CD14-positive monocyte (primary cell): Measurements from ENCODE around the gene CHL1. TPM values are rescaled to one million over a fixed set of nuclear protein-coding genes. Genes with fewer than 3 reads are reported as not detected.

Source experiments
- DNase-seq, 3 donors: peaks; one replicate each; pipeline ENCODE4 v3.0.0-alpha.2; 2011 to 2022
- H2AFZ ChIP-seq: 2 replicates; pipeline ENCODE4 v1.6.0; 2012; ENCODE audit warnings: mild to moderate bottlenecking, low read depth, low read length, inconsistent platforms; ENCODE audit not compliant: insufficient read depth, poor library complexity, severe bottlenecking
- H3K27ac ChIP-seq, 2 donors: 1 replicate in 1 of 2; 2 replicates in 1 of 2; pipeline ENCODE4 v1.5.1; 2012 to 2013; ENCODE audit warnings: low read length in 2 of 2, control low read depth in 1 of 2, inconsistent platforms in 1 of 2, low read depth in 1 of 2, mild to moderate bottlenecking in 1 of 2
- H3K27me3 ChIP-seq, 2 donors: one replicate each; pipeline versions ENCODE4 v1.6.0 to v1.6.1; 2011 to 2013; ENCODE audit warnings: low read length in 2 of 2; ENCODE audit not compliant: control insufficient read depth in 2 of 2, insufficient read depth in 2 of 2
- H3K36me3 ChIP-seq, 2 donors: replicated peaks in 1 of 2; 1 replicate in 1 of 2; 2 replicates in 1 of 2; pipeline versions ENCODE4 v1.5.1 to v1.6.1; 2012 to 2013; ENCODE audit warnings: low read length in 2 of 2, control low read depth in 1 of 2, inconsistent platforms in 1 of 2, mild to moderate bottlenecking in 1 of 2; ENCODE audit not compliant: insufficient read depth in 2 of 2, control insufficient read depth in 1 of 2
- H3K4me1 ChIP-seq, 2 donors: 1 replicate in 1 of 2; 2 replicates in 1 of 2; pipeline versions ENCODE4 v1.5.1 to v1.6.1; 2012 to 2013; ENCODE audit warnings: low read length in 2 of 2, control low read depth in 1 of 2, inconsistent platforms in 1 of 2, mild to moderate bottlenecking in 1 of 2, moderate library complexity in 1 of 2; ENCODE audit not compliant: insufficient read depth in 2 of 2, control insufficient read depth in 1 of 2
- H3K4me2 ChIP-seq: replicated peaks from 2 replicates; pipeline ENCODE3; 2012; ENCODE audit warnings: low read length, moderate library complexity, mild to moderate bottlenecking; ENCODE audit not compliant: poor library complexity, severe bottlenecking; ENCODE audit errors: extremely low read depth
- H3K4me3 ChIP-seq, 3 experiments: fragments of 200-600 bp in 1 of 3; sonication (generic) in 1 of 3; replicated peaks in 1 of 3; 1 replicate in 2 of 3; 2 replicates in 1 of 3; pipeline ENCODE4 v1.5.1; 2011 to 2013; ENCODE audit warnings: low read length in 3 of 3, mild to moderate bottlenecking in 3 of 3, control low read depth in 2 of 3, low read depth in 2 of 3, inconsistent platforms in 1 of 3, moderate library complexity in 1 of 3
- H3K79me2 ChIP-seq: 2 replicates; pipeline ENCODE4 v1.6.0; 2012; ENCODE audit warnings: mild to moderate bottlenecking, control low read depth, inconsistent platforms, low read length, moderate library complexity; ENCODE audit not compliant: insufficient read depth
- H3K9ac ChIP-seq: 2 replicates; pipeline ENCODE4 v1.6.0; 2017; ENCODE audit warnings: low read length, mild to moderate bottlenecking; ENCODE audit not compliant: insufficient read depth, poor library complexity, severe bottlenecking
- H3K9me3 ChIP-seq, 2 donors: replicated peaks in 1 of 2; 1 replicate in 1 of 2; 2 replicates in 1 of 2; pipeline versions ENCODE4 v1.5.1 to v1.6.1; 2012 to 2013; ENCODE audit warnings: low read length in 2 of 2, control low read depth in 1 of 2; ENCODE audit not compliant: control insufficient read depth in 1 of 2, insufficient read depth in 1 of 2
- H4K20me1 ChIP-seq: 2 replicates; pipeline ENCODE4 v1.6.0; 2012; ENCODE audit warnings: mild to moderate bottlenecking, low read length, control low read depth, moderate library complexity; ENCODE audit not compliant: insufficient read depth
- H3K27ac Mint-ChIP-seq, 7 donors: one replicate each; pipeline ENCODE4 v1.8.0; 2020; ENCODE audit warnings: mild to moderate bottlenecking in 7 of 7, mixed read lengths in 7 of 7, moderate library complexity in 6 of 7, inconsistent platforms in 2 of 7
- H3K27me3 Mint-ChIP-seq, 3 donors: one replicate each; pipeline ENCODE4 v1.8.0; 2021 to 2022; ENCODE audit warnings: low read depth in 3 of 3, mild to moderate bottlenecking in 3 of 3, mixed read lengths in 3 of 3, moderate library complexity in 3 of 3, inconsistent platforms in 1 of 3
- H3K36me3 Mint-ChIP-seq, 2 donors: one replicate each; pipeline ENCODE4 v1.8.0; 2020; ENCODE audit warnings: mixed read lengths in 2 of 2, inconsistent platforms in 1 of 2, mild to moderate bottlenecking in 1 of 2
- H3K4me1 Mint-ChIP-seq: one replicate; pipeline ENCODE4 v1.8.0; 2020; ENCODE audit warnings: mild to moderate bottlenecking, mixed read lengths
- H3K4me3 Mint-ChIP-seq, 2 donors: one replicate each; pipeline ENCODE4 v1.8.0; 2020; ENCODE audit warnings: mild to moderate bottlenecking in 2 of 2, mixed read lengths in 2 of 2, moderate library complexity in 1 of 2
- H3K9me3 Mint-ChIP-seq, 7 donors: one replicate each; pipeline ENCODE4 v1.8.0; 2020 to 2022; ENCODE audit warnings: mixed read lengths in 7 of 7, mild to moderate bottlenecking in 6 of 7, moderate library complexity in 6 of 7, inconsistent platforms in 2 of 7
- CTCF ChIP-seq: fragments of 200-600 bp; IDR thresholded peaks from one replicate; pipeline ENCODE4 v1.8.0; 2022; ENCODE audit warnings: antibody characterized with exemption, mild to moderate bottlenecking
- WGBS: methylation state at CpG from one replicate; pipeline ENCODE4 v1.1.5; 2013; ENCODE audit warnings: missing lambda C conversion rate; ENCODE audit not compliant: insufficient coverage; 5-methylcytosine and 5-hydroxymethylcytosine counted together
- intact Hi-C, 2 donors: fragments of 100-400 bp; cut with micrococcal nuclease; formaldehyde crosslinking; loops; one replicate each; pipeline versions ENCODE4 v1.15.0 to v1.15.1; 2023
- polyA plus RNA-seq, 3 donors: library from polyadenylated mRNA; depleted of rRNA in 1 of 3; unstranded in 2 of 3; stranded (reverse) in 1 of 3; fragments of 300-500 nt in 2 of 3; fragments of >200 nt in 1 of 3; fragmentation: Illumina TruSeq in 2 of 3; gene quantifications; 1 replicate in 2 of 3; 2 replicates in 1 of 3; pipeline ENCODE4 v1.2.3, GENCODE V29; 2012 to 2021

CHL1 gene
- polyA plus RNA-seq, 3 donors = not detected

- TF ChIP-seq CTCF = no peak
- intact Hi-C loops = no loop called here
- Mint-ChIP-seq H3K27me3 (no peaks in the 10 kb centered on the region), H3K9me3 (peaks cover 0 to 4% (median 2%) of the 10 kb centered on the region in 7 donors), H3K36me3 (no peaks in the 10 kb centered on the region), H3K4me1 (no peaks in the 10 kb centered on the region), H3K27ac (no peak overlapping the region), H3K4me3 (no peak overlapping the region)
- Histone ChIP-seq H3K36me3 (no peaks in the 10 kb centered on the region), H3K4me3 (no peak overlapping the region), H2AFZ (no peak overlapping the region), H3K27me3 (no peaks in the 10 kb centered on the region), H3K9ac (no peak overlapping the region), H3K4me1 (no peaks in the 10 kb centered on the region), H3K9me3 (no peaks in the 10 kb centered on the region), H3K27ac (no peak overlapping the region), H3K4me2 (no peak overlapping the region), H4K20me1 (no peaks in the 10 kb centered on the region), H3K79me2 (no peaks in the 10 kb centered on the region)
- DNase-seq = no peak
- WGBS = 0% methylated on average over 1 of the region's 1 CpG
Measured at GRCh38 chr3:277873-278272, 81.3 kb downstream of the CHL1 start.

- Histone ChIP-seq H3K36me3 (no peaks in the 10 kb centered on the region), H3K79me2 (no peaks in the 10 kb centered on the region), H3K4me1 (no peaks in the 10 kb centered on the region), H3K27me3 (no peaks in the 10 kb centered on the region), H3K9ac (no peak overlapping the region), H3K4me3 (no peak overlapping the region), H3K4me2 (no peak overlapping the region), H2AFZ (no peak overlapping the region), H4K20me1 (no peaks in the 10 kb centered on the region), H3K27ac (no peak overlapping the region), H3K9me3 (no peaks in the 10 kb centered on the region)
- Mint-ChIP-seq H3K9me3 (peaks cover 0 to 4% (median 2%) of the 10 kb centered on the region in 7 donors), H3K27me3 (no peaks in the 10 kb centered on the region), H3K27ac (no peak overlapping the region), H3K4me3 (no peak overlapping the region), H3K4me1 (no peaks in the 10 kb centered on the region), H3K36me3 (no peaks in the 10 kb centered on the region)
- TF ChIP-seq CTCF = no peak
- DNase-seq = peak in 1 of 3 donors; percentile 4
- WGBS = 94% methylated on average over 5 of the region's 12 CpGs
- intact Hi-C loops = no loop called here
Measured at GRCh38 chr3:278300-279064, 81.9 kb downstream of the CHL1 start.
